H1 (cell line): Measurements from ENCODE around the gene TTC27. TPM values are rescaled to one million over a fixed set of nuclear protein-coding genes. Genes with fewer than 3 reads are reported as not detected.

Experiments used
- CTCF ChIA-PET: fragments of 300-600 bp; sonication (Branson Sonifier 250); formaldehyde crosslinking; loops from one replicate; lab custom pipeline; 2021; ENCODE audit not compliant: partially characterized antibody; lab: Charles Lee
- POLR2A ChIA-PET: fragments of 300-600 bp; sonication (Branson Sonifier 250); formaldehyde crosslinking; loops from one replicate; lab custom pipeline; 2021; ENCODE audit warnings: inconsistent platforms; ENCODE audit not compliant: partially characterized antibody; lab: Charles Lee
- DNase-seq, 2 experiments: peaks; one replicate each; pipeline versions ENCODE4 v3.0.0 to v3.0.0-alpha.2; 2010 to 2022; ENCODE audit warnings: low spot score in 2 of 2, low read depth in 1 of 2, mixed read lengths in 1 of 2
- FAIRE-seq: peaks from 2 replicates; lab custom pipeline; 2011; peaks lifted over from hg19 to GRCh38; lab: Jason Lieb, UNC
- H2AFZ ChIP-seq: 2 replicates; pipeline ENCODE4 v1.8.1; 2012; ENCODE audit warnings: low read length, inconsistent platforms
- H2AK5ac ChIP-seq: 2 replicates; pipeline ENCODE4 v1.6.1; 2013; ENCODE audit warnings: low read depth, low read length
- H2BK120ac ChIP-seq: replicated peaks from 2 replicates; pipeline ENCODE3; 2013; ENCODE audit warnings: low read depth, low read length, inconsistent platforms
- H2BK12ac ChIP-seq: 2 replicates; pipeline ENCODE4 v1.6.1; 2013; ENCODE audit warnings: low read depth, low read length
- H2BK15ac ChIP-seq: 2 replicates; pipeline ENCODE4 v1.6.1; 2013; ENCODE audit warnings: low read length
- H2BK20ac ChIP-seq: 2 replicates; pipeline ENCODE4 v1.6.1; 2013; ENCODE audit warnings: low read length
- H2BK5ac ChIP-seq: 2 replicates; pipeline ENCODE4 v1.6.1; 2013; ENCODE audit warnings: low read depth, low read length
- H3K14ac ChIP-seq: 2 replicates; pipeline ENCODE4 v1.6.1; 2013; ENCODE audit warnings: inconsistent platforms; ENCODE audit not compliant: insufficient read length
- H3K18ac ChIP-seq: 2 replicates; pipeline ENCODE4 v1.6.1; 2013; ENCODE audit warnings: low read length; ENCODE audit errors: extremely low read depth
- H3K23ac ChIP-seq: 2 replicates; pipeline ENCODE4 v1.6.1; 2013; ENCODE audit warnings: inconsistent platforms; ENCODE audit not compliant: insufficient read length
- H3K23me2 ChIP-seq: 2 replicates; pipeline ENCODE4 v1.6.1; 2013; ENCODE audit warnings: low read depth, low read length
- H3K27ac ChIP-seq: 2 replicates; pipeline ENCODE4 v1.6.1; 2011; ENCODE audit warnings: low read depth, low read length, inconsistent platforms
- H3K27me3 ChIP-seq, 4 experiments: replicated peaks in 1 of 4; 1 replicate in 1 of 4; 2 replicates in 3 of 4; pipeline versions ENCODE4 v1.6.1 to v1.8.1; 2011 to 2013; ENCODE audit warnings: low read length in 3 of 4, mild to moderate bottlenecking in 3 of 4, inconsistent platforms in 2 of 4, mixed read lengths in 2 of 4, moderate library complexity in 1 of 4; ENCODE audit not compliant: control insufficient read depth in 3 of 4, insufficient read depth in 3 of 4; ENCODE audit errors: extremely low read depth in 1 of 4
- H3K36me3 ChIP-seq, 4 experiments: 2 replicates each; pipeline versions ENCODE4 v1.6.1 to v1.8.1; 2011 to 2013; ENCODE audit warnings: mild to moderate bottlenecking in 4 of 4, low read length in 3 of 4, moderate library complexity in 2 of 4, control low read depth in 1 of 4, inconsistent platforms in 1 of 4; ENCODE audit not compliant: insufficient read depth in 4 of 4, control insufficient read depth in 2 of 4
- H3K4ac ChIP-seq: replicated peaks from 2 replicates; pipeline ENCODE3; 2013; ENCODE audit warnings: low read length, low read depth, mixed read lengths, inconsistent platforms; ENCODE audit not compliant: insufficient read length
- H3K4me1 ChIP-seq, 4 experiments: replicated peaks in 1 of 4; 1 replicate in 1 of 4; 2 replicates in 3 of 4; pipeline versions ENCODE4 v1.6.1 to v1.8.1; 2011 to 2013; ENCODE audit warnings: low read length in 3 of 4, inconsistent platforms in 2 of 4, mixed read lengths in 1 of 4; ENCODE audit not compliant: insufficient read depth in 4 of 4, control insufficient read depth in 3 of 4
- H3K4me2 ChIP-seq, 2 experiments: 2 replicates each; pipeline versions ENCODE4 v1.6.1 to v1.8.1; 2011 to 2013; ENCODE audit warnings: low read depth in 2 of 2, low read length in 2 of 2, control low read depth in 1 of 2, inconsistent platforms in 1 of 2, mild to moderate bottlenecking in 1 of 2; ENCODE audit not compliant: insufficient read depth in 1 of 2
- H3K4me3 ChIP-seq, 4 experiments: fragments of 200-600, 300-600 bp in 1 of 4; sonication (generic), shearing (Covaris generic), sonication (Bioruptor Twin) in 1 of 4; 2 replicates each; pipeline versions ENCODE4 v1.5.1 to v1.8.1; 2011 to 2016; ENCODE audit warnings: low read length in 4 of 4, low read depth in 3 of 4, control low read depth in 2 of 4, inconsistent platforms in 2 of 4, mild to moderate bottlenecking in 2 of 4, mixed read lengths in 1 of 4, moderate library complexity in 1 of 4; ENCODE audit not compliant: insufficient read depth in 2 of 4; ENCODE audit errors: extremely low read depth in 1 of 4
- H3K56ac ChIP-seq: replicated peaks from 2 replicates; pipeline ENCODE3; 2013; ENCODE audit warnings: low read depth, mild to moderate bottlenecking, mixed read lengths, low read length, inconsistent platforms; ENCODE audit not compliant: insufficient read length
- H3K79me1 ChIP-seq: 2 replicates; pipeline ENCODE4 v1.6.1; 2013; ENCODE audit warnings: low read depth, low read length, control low read depth
- H3K79me2 ChIP-seq, 2 experiments: 2 replicates each; pipeline versions ENCODE4 v1.6.1 to v1.8.1; 2012 to 2013; ENCODE audit warnings: low read length in 2 of 2, mild to moderate bottlenecking in 2 of 2, inconsistent platforms in 1 of 2; ENCODE audit not compliant: insufficient read depth in 2 of 2, control insufficient read depth in 1 of 2
- H3K9ac ChIP-seq, 4 experiments: replicated peaks in 1 of 4; 1 replicate in 1 of 4; 2 replicates in 3 of 4; pipeline versions ENCODE4 v1.6.1 to v1.8.1; 2011 to 2013; ENCODE audit warnings: low read depth in 3 of 4, low read length in 3 of 4, control low read depth in 2 of 4, mild to moderate bottlenecking in 2 of 4, moderate library complexity in 2 of 4, inconsistent platforms in 1 of 4; ENCODE audit errors: extremely low read depth in 1 of 4
- H3K9me3 ChIP-seq, 2 experiments: 2 replicates each; pipeline versions ENCODE4 v1.6.1 to v1.8.1; 2012 to 2013; ENCODE audit warnings: mild to moderate bottlenecking in 2 of 2, moderate library complexity in 2 of 2, control low read depth in 1 of 2, inconsistent platforms in 1 of 2, low read depth in 1 of 2, low read length in 1 of 2, mixed read lengths in 1 of 2; ENCODE audit not compliant: insufficient read depth in 2 of 2
- H4K20me1 ChIP-seq, 2 experiments: replicated peaks in 1 of 2; 2 replicates each; pipeline versions ENCODE3 to v1.8.1; 2011 to 2013; ENCODE audit warnings: inconsistent platforms in 2 of 2, low read length in 2 of 2, mild to moderate bottlenecking in 1 of 2; ENCODE audit not compliant: insufficient read depth in 2 of 2, control insufficient read depth in 1 of 2
- H4K5ac ChIP-seq: 2 replicates; pipeline ENCODE4 v1.6.1; 2013; ENCODE audit warnings: low read length, low read depth, mixed read lengths, inconsistent platforms; ENCODE audit not compliant: insufficient read length
- H4K8ac ChIP-seq: 2 replicates; pipeline ENCODE4 v1.8.0; 2013; ENCODE audit warnings: mild to moderate bottlenecking, moderate library complexity, low read length, inconsistent platforms; ENCODE audit not compliant: insufficient read depth; ENCODE audit errors: extremely low read depth
- H4K91ac ChIP-seq: replicated peaks from 2 replicates; pipeline ENCODE3; 2013; ENCODE audit warnings: low read length, mixed read lengths, inconsistent platforms; ENCODE audit not compliant: insufficient read length
- CBX8 ChIP-seq: fragments of 300-800, 300-1000 bp; sonication (generic); IDR thresholded peaks from 2 replicates; pipeline ENCODE4 v1.7.1; 2016; ENCODE audit warnings: low read depth, low read length, borderline replicate concordance
- CEBPB ChIP-seq: IDR thresholded peaks from 2 replicates; pipeline ENCODE4 v1.6.1; 2012; ENCODE audit warnings: low read depth, low read length
- CHD1 ChIP-seq: IDR thresholded peaks from 2 replicates; pipeline ENCODE4 v1.6.1; 2012; ENCODE audit warnings: low read depth, low read length, improper control_type of control experiment
- GABPA ChIP-seq: IDR thresholded peaks from 2 replicates; pipeline ENCODE4 v1.6.1; 2011; ENCODE audit warnings: mild to moderate bottlenecking, low read length, moderate library complexity, borderline replicate concordance; ENCODE audit not compliant: insufficient read depth
- GTF2F1 ChIP-seq: IDR thresholded peaks from 2 replicates; pipeline ENCODE4 v1.6.1; 2012; ENCODE audit warnings: low read depth, low read length, improper control_type of control experiment, borderline replicate concordance
- JUN ChIP-seq: IDR thresholded peaks from 2 replicates; pipeline ENCODE4 v1.6.1; 2011; ENCODE audit warnings: low read depth, mild to moderate bottlenecking, improper control_type of control experiment, low read length
- KDM4A ChIP-seq: IDR thresholded peaks from one replicate; pipeline ENCODE4 v1.7.1; 2012; ENCODE audit warnings: low read depth, mild to moderate bottlenecking, moderate library complexity, low read length, inconsistent platforms; ENCODE audit not compliant: severe bottlenecking
- MAFK ChIP-seq: IDR thresholded peaks from 2 replicates; pipeline ENCODE4 v1.6.1; 2012; ENCODE audit warnings: low read depth, mild to moderate bottlenecking, improper control_type of control experiment, low read length
- NRF1 ChIP-seq: IDR thresholded peaks from 2 replicates; pipeline ENCODE4 v1.6.1; 2011; ENCODE audit warnings: mild to moderate bottlenecking, low read depth, low read length, improper control_type of control experiment
- PHF8 ChIP-seq: fragments of 200-600 bp; sonication (generic); conservative IDR thresholded peaks from 2 replicates; pipeline ENCODE4 v1.7.1; 2012; ENCODE audit warnings: low read depth, mild to moderate bottlenecking, inconsistent platforms, low read length, moderate library complexity
- RBBP5 ChIP-seq: IDR thresholded peaks from 2 replicates; pipeline ENCODE4 v1.7.1; 2012; ENCODE audit warnings: low read depth, mild to moderate bottlenecking, inconsistent platforms, low read length, moderate library complexity, borderline replicate concordance
- RNF2 ChIP-seq: fragments of 200-900, 300-1000 bp; sonication (generic); IDR thresholded peaks from 2 replicates; pipeline ENCODE4 v1.7.1; 2016; ENCODE audit warnings: borderline replicate concordance, low read depth, mild to moderate bottlenecking, antibody characterized with exemption, low read length; ENCODE audit not compliant: poor library complexity, severe bottlenecking; ENCODE audit errors: missing control alignments
- RXRA ChIP-seq: IDR thresholded peaks from 2 replicates; pipeline ENCODE4 v1.6.1; 2011; ENCODE audit warnings: low read depth, mild to moderate bottlenecking, low read length, moderate library complexity; ENCODE audit not compliant: insufficient read depth
- SUZ12 ChIP-seq: fragments of 200-600 bp; sonication (generic); IDR thresholded peaks from 2 replicates; pipeline ENCODE4 v1.6.1; 2012; ENCODE audit warnings: mild to moderate bottlenecking, inconsistent platforms, low read length, moderate library complexity, mixed read lengths
- WGBS, 2 experiments: shearing (Covaris generic) in 1 of 2; methylation state at CpG; one replicate each; pipeline versions ENCODE4 v1.1.6 to v1.1.7; 2013 to 2015; ENCODE audit warnings: low lambda C conversion rate in 2 of 2, mixed read lengths in 2 of 2, inconsistent platforms in 1 of 2, low coverage in 1 of 2, missing lambda C conversion rate in 1 of 2; ENCODE audit not compliant: insufficient replicate concordance in 2 of 2, insufficient coverage in 1 of 2, insufficient read length in 1 of 2; ENCODE audit errors: extremely low coverage in 1 of 2, missing lambda C conversion rate in 1 of 2; 5-methylcytosine and 5-hydroxymethylcytosine counted together
- polyA plus RNA-seq, 7 experiments: library from polyadenylated mRNA; depleted of rRNA in 3 of 7; stranded (reverse) in 5 of 7; unstranded in 2 of 7; fragments of >200 nt in 5 of 7; fragments of 200-250 nt in 2 of 7; gene quantifications; 1 replicate in 5 of 7; 2 replicates in 1 of 7; 4 replicates in 1 of 7; pipeline versions ENCODE4 v1.2.1 to v1.2.3, GENCODE V29; 2011 to 2013; ENCODE audit warnings: missing spikeins in 2 of 7, mixed read lengths in 2 of 7
- total RNA-seq: library from RNA; stranded (reverse); fragmentation: NEBNext Ultra II Directional; extraction: Animal tissue kit (Norgen Biotek cat#: 25700); gene quantifications from 2 replicates; pipeline ENCODE4 v1.2.1, GENCODE V29; 2021

TTC27 gene
- total and polyA plus RNA-seq, 2 of the 8 experiments (the other 6 are each of a cell fraction or from before 2014, with no cell fraction given): 13.8 to 29.1 TPM

DNA sequence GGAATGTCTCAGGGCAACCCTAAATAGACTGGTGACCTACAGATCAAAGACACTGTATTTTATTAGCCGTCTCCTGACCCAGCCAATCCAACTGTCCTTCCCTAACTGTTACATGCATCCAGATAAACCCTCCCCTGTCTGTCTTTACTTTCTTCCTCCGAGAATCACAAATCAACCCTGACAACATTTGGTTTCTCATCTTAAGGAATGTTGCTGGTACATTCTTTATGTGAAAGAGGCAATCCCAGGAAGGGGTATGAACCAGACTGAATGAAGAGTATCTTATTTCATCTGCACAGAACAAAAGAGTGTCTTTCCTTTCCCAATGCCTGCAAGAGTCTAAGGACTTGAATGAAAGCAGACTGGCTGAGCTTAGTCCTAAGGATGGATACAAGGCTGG lies 205.0 kb downstream of the TTC27 start:
- ChIA-PET CTCF (interaction anchor here (1.1 to 1.2 kb wide), 3 partner anchors 17 to 23 kb away, joined by 3 to 6 read pairs (median 4); no protein-coding TSS in a partner anchor), POLR2A (interaction anchor here (1.0 kb wide), 1 partner anchor 31 kb away, joined by 3 read pairs; no protein-coding TSS in a partner anchor)
- no peaks in the 10 kb centered on the region for H3K36me3 ChIP-seq
- no peaks in the 10 kb centered on the region for H4K20me1 ChIP-seq
- no peak overlapping the region for H2BK15ac ChIP-seq
- H3K4me2 ChIP-seq: no peak overlapping the region
- no peak overlapping the region for H4K5ac ChIP-seq
- no peaks in the 10 kb centered on the region for H3K79me1 ChIP-seq
- H3K9ac ChIP-seq: no peak overlapping the region
- WGBS, 2 experiments: 78% methylated on average over 2 of the region's 2 CpGs; no CpG with 5 or more reads in 1 of the 2 experiments
- no peak overlapping the region for H3K4me3 ChIP-seq
- no peak overlapping the region for H3K18ac ChIP-seq
- H2BK20ac ChIP-seq: no peak overlapping the region
- no peak overlapping the region for H2BK12ac ChIP-seq
- H2BK5ac ChIP-seq: no peak overlapping the region
- H4K91ac ChIP-seq: no peak overlapping the region
- no peaks in the 10 kb centered on the region for H3K27me3 ChIP-seq
- peak overlapping the region; percentile 58; the same call in 1 of the 2 replicates for H2AFZ ChIP-seq
- H3K23me2 ChIP-seq: no peaks in the 10 kb centered on the region
- no peak overlapping the region for H2AK5ac ChIP-seq
- no peaks in the 10 kb centered on the region; a peak in 1 of 4 replicates for H3K79me2 ChIP-seq
- H3K14ac ChIP-seq: no peak overlapping the region
- no peak overlapping the region for H2BK120ac ChIP-seq
- no peak for DNase-seq
- no peak overlapping the region for H4K8ac ChIP-seq
- H3K4me1 ChIP-seq: peaks cover 0 to 2% (median 0%) of the 10 kb centered on the region in 4 experiments; a peak in 1 of 7 replicates
- no peaks in the 10 kb centered on the region for H3K9me3 ChIP-seq
- no peak overlapping the region for H3K56ac ChIP-seq
- H3K23ac ChIP-seq: no peak overlapping the region
- H3K4ac ChIP-seq: no peak overlapping the region
- peak; percentile 13 for FAIRE-seq
- no peak overlapping the region for H3K27ac ChIP-seq
- TF ChIP-seq RXRA: no peak
- no peak for TF ChIP-seq GABPA
- no peak for TF ChIP-seq PHF8
- no peak for TF ChIP-seq CHD1
- no peak for TF ChIP-seq NRF1
- no peak for TF ChIP-seq RNF2
- TF ChIP-seq CEBPB: no peak
- no peak for TF ChIP-seq CBX8
- TF ChIP-seq KDM4A: no peak
- TF ChIP-seq GTF2F1: no peak
- TF ChIP-seq JUN: no peak
- TF ChIP-seq RBBP5: no peak
- TF ChIP-seq SUZ12: no peak
- TF ChIP-seq MAFK: no peak
